ENCODE results near the gene CACNA1B.
A peak's percentile ranks its signal among the peaks of the same experiment; 100 is the strongest.

Gene CACNA1B

DNA sequence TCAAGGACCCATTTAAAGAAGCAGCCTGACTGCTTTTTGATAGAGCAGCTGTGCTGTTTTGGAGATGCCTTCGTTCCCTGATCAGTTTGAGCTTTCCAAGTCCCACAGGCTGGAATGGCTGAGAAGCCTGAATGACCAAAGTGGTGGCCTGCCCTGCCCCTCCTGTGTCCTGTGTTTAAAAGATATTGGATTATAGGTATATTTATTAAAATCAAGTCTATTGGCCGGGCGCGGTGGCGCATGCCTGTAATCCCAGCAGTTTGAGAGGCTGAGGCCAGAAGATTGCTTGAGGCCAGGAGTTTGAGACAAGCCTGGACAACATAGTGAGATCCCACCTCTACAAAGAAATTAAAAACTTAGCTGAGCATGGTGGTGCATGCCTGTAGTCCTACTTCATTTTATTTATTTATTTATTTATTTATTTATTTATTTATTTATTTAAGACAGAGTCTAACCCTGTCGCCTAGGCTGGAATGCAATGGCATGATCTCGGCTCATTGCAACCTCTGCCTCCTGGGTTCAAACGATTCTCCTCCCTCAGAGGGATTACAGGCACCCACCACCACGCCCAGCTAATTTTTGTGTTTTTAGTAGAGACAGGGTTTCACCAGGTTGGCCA, 87.7 kb downstream of the CACNA1B start:
- Histone ChIP-seq H3K4ac (ENCODE audit: low read length) (no peak overlapping the region), H3K36me3 (replicated peaks in 1 of 2; ENCODE audit: control insufficient read depth in 2 of 2, insufficient read depth in 2 of 2, low read length in 2 of 2) (no peaks in the 10 kb centered on the region), H3K4me3 (ENCODE audit: low read length in 2 of 2) (no peak overlapping the region), H2BK12ac (ENCODE audit: low read length) (no peak overlapping the region), H2AFZ (ENCODE audit: low read length) (no peak overlapping the region), H3K9ac (ENCODE audit: low read depth, low read length, poor library complexity) (no peak overlapping the region), H3K27me3 (ENCODE audit: control insufficient read depth in 3 of 3, insufficient read depth in 3 of 3, low read depth in 1 of 3, low read length in 3 of 3) (peaks cover 0 to 3% (median 0%) of the 10 kb centered on the region in 3 experiments), H3K4me2 (ENCODE audit: insufficient read depth, low read length, poor library complexity, severe bottlenecking) (no peak overlapping the region), H3K18ac (ENCODE audit: low read length) (no peak overlapping the region), H2BK120ac (ENCODE audit: low read depth, low read length) (no peak overlapping the region), H2AK5ac (ENCODE audit: low read depth, low read length) (no peak overlapping the region), H3K9me3 (replicated peaks in 1 of 2; ENCODE audit: control insufficient read depth in 2 of 2, insufficient read depth in 1 of 2, low read depth in 1 of 2, low read length in 2 of 2) (peaks cover 0 to 4% of the 10 kb centered on the region in 2 donors), H3K23ac (ENCODE audit: low read depth, low read length, poor library complexity) (no peak overlapping the region), H4K91ac (ENCODE audit: low read depth, low read length, poor library complexity) (no peak overlapping the region), H3K4me1 (ENCODE audit: control insufficient read depth in 2 of 2, insufficient read depth in 1 of 2, low read depth in 1 of 2, low read length in 2 of 2) (peaks cover 0 to 7% of the 10 kb centered on the region in 2 donors), H2BK5ac (ENCODE audit: low read length) (no peak overlapping the region), H4K8ac (ENCODE audit: low read depth, low read length) (no peak overlapping the region), H3K14ac (ENCODE audit: low read length) (no peak overlapping the region), H3K27ac (replicated peaks; ENCODE audit: low read length) (no peak overlapping the region), H2BK15ac (ENCODE audit: low read length) (no peak overlapping the region), H3K79me1 (ENCODE audit: low read depth, low read length) (no peaks in the 10 kb centered on the region)
- no peak for DNase-seq (ENCODE audit: low spot score)
- WGBS, 2 donors (ENCODE audit: extremely low coverage in 2 of 2, insufficient read length in 2 of 2, insufficient replicate concordance in 1 of 2) = no CpG with 5 or more reads among the region's 9 CpGs

- no CpG with 5 or more reads among the region's 17 CpGs for WGBS, 2 donors (ENCODE audit: extremely low coverage in 2 of 2, insufficient read length in 2 of 2, insufficient replicate concordance in 1 of 2)
- peaks cover 4 to 14% of the 10 kb centered on the region in 2 donors for H3K4me1 ChIP-seq (ENCODE audit: control insufficient read depth in 2 of 2, insufficient read depth in 1 of 2, low read depth in 1 of 2, low read length in 2 of 2)
- H3K23ac ChIP-seq (ENCODE audit: low read depth, low read length, poor library complexity) = no peak overlapping the region
- no peak overlapping the region for H4K8ac ChIP-seq (ENCODE audit: low read depth, low read length)
- H2BK12ac ChIP-seq (ENCODE audit: low read length) = no peak overlapping the region
- H3K4me2 ChIP-seq (ENCODE audit: insufficient read depth, low read length, poor library complexity, severe bottlenecking) = no peak overlapping the region
- no peak overlapping the region for H2BK5ac ChIP-seq (ENCODE audit: low read length)
- no peak overlapping the region for H4K91ac ChIP-seq (ENCODE audit: low read depth, low read length, poor library complexity)
- H3K9me3 ChIP-seq (replicated peaks in 1 of 2; ENCODE audit: control insufficient read depth in 2 of 2, insufficient read depth in 1 of 2, low read depth in 1 of 2, low read length in 2 of 2) = peaks cover 0 to 6% of the 10 kb centered on the region in 2 donors
- H2AFZ ChIP-seq (ENCODE audit: low read length) = peak overlapping the region; percentile 77
- H3K14ac ChIP-seq (ENCODE audit: low read length) = no peak overlapping the region
- no peaks in the 10 kb centered on the region for H3K27me3 ChIP-seq (ENCODE audit: control insufficient read depth in 3 of 3, insufficient read depth in 3 of 3, low read depth in 1 of 3, low read length in 3 of 3)
- H3K36me3 ChIP-seq (replicated peaks in 1 of 2; ENCODE audit: control insufficient read depth in 2 of 2, insufficient read depth in 2 of 2, low read length in 2 of 2) = no peaks in the 10 kb centered on the region
- DNase-seq (ENCODE audit: low spot score) = no peak
- H3K79me1 ChIP-seq (ENCODE audit: low read depth, low read length) = no peaks in the 10 kb centered on the region
- peak overlapping the region; percentile 2 for H3K9ac ChIP-seq (ENCODE audit: low read depth, low read length, poor library complexity)
- H3K18ac ChIP-seq (ENCODE audit: low read length) = no peak overlapping the region
- H3K4ac ChIP-seq (ENCODE audit: low read length) = no peak overlapping the region
- no peak overlapping the region for H2AK5ac ChIP-seq (ENCODE audit: low read depth, low read length)
- H3K27ac ChIP-seq (replicated peaks; ENCODE audit: low read length) = no peak overlapping the region
- no peak overlapping the region for H2BK15ac ChIP-seq (ENCODE audit: low read length)
- H2BK120ac ChIP-seq (ENCODE audit: low read depth, low read length) = no peak overlapping the region
- H3K4me3 ChIP-seq (ENCODE audit: low read length in 2 of 2) = no peak overlapping the region
Measured at GRCh38 chr9:137967280-137967953, 89.8 kb downstream of the CACNA1B start.

- Histone ChIP-seq H3K4me1 (ENCODE audit: control insufficient read depth in 2 of 2, insufficient read depth in 1 of 2, low read depth in 1 of 2, low read length in 2 of 2) (peaks cover 4 to 14% of the 10 kb centered on the region in 2 donors), H3K36me3 (replicated peaks in 1 of 2; ENCODE audit: control insufficient read depth in 2 of 2, insufficient read depth in 2 of 2, low read length in 2 of 2) (no peaks in the 10 kb centered on the region), H2BK120ac (ENCODE audit: low read depth, low read length) (no peak overlapping the region), H3K79me1 (ENCODE audit: low read depth, low read length) (no peaks in the 10 kb centered on the region), H4K91ac (ENCODE audit: low read depth, low read length, poor library complexity) (no peak overlapping the region), H3K18ac (ENCODE audit: low read length) (no peak overlapping the region), H2BK12ac (ENCODE audit: low read length) (no peak overlapping the region), H2BK15ac (ENCODE audit: low read length) (no peak overlapping the region), H2BK5ac (ENCODE audit: low read length) (no peak overlapping the region), H3K27ac (replicated peaks; ENCODE audit: low read length) (no peak overlapping the region), H3K9ac (ENCODE audit: low read depth, low read length, poor library complexity) (no peak overlapping the region), H3K23ac (ENCODE audit: low read depth, low read length, poor library complexity) (no peak overlapping the region), H3K4ac (ENCODE audit: low read length) (no peak overlapping the region), H3K14ac (ENCODE audit: low read length) (no peak overlapping the region), H2AK5ac (ENCODE audit: low read depth, low read length) (no peak overlapping the region), H3K27me3 (ENCODE audit: control insufficient read depth in 3 of 3, insufficient read depth in 3 of 3, low read depth in 1 of 3, low read length in 3 of 3) (no peaks in the 10 kb centered on the region), H3K4me2 (ENCODE audit: insufficient read depth, low read length, poor library complexity, severe bottlenecking) (no peak overlapping the region), H2AFZ (ENCODE audit: low read length) (peak overlapping the region; percentile 77), H3K9me3 (replicated peaks in 1 of 2; ENCODE audit: control insufficient read depth in 2 of 2, insufficient read depth in 1 of 2, low read depth in 1 of 2, low read length in 2 of 2) (peaks cover 0 to 9% of the 10 kb centered on the region in 2 donors), H4K8ac (ENCODE audit: low read depth, low read length) (no peak overlapping the region), H3K4me3 (ENCODE audit: low read length in 2 of 2) (no peak overlapping the region)
- DNase-seq (ENCODE audit: low spot score) = no peak
- no CpG with 5 or more reads among the region's 10 CpGs for WGBS, 2 donors (ENCODE audit: extremely low coverage in 2 of 2, insufficient read length in 2 of 2, insufficient replicate concordance in 1 of 2)
Measured at GRCh38 chr9:137968235-137968634, 90.7 kb downstream of the CACNA1B start.

DNA sequence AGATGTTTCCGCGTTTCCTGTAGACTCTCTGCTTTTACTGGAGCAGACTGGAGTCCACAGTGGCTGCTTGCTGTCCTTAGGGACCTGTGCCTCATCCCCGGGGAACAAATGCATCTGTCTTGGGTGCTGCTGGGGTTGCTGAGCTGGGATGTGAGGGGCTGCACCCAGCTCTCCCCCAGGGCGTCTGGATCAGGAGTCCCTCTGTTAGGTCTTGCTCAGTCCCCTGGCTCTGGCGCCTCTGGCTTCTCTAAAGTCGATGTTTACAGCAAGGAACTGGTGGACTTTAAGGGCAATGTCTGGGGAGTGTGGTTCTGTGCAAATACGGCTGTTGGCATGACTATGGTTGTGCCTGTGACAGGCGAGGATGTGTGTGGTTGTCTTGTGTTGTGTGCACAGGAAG, 91.4 kb downstream of the CACNA1B start:
- H2BK12ac ChIP-seq (ENCODE audit: low read length) = no peak overlapping the region
- H3K4me1 ChIP-seq (ENCODE audit: control insufficient read depth in 2 of 2, insufficient read depth in 1 of 2, low read depth in 1 of 2, low read length in 2 of 2) = peaks cover 4 to 14% of the 10 kb centered on the region in 2 donors
- no peak overlapping the region for H2BK5ac ChIP-seq (ENCODE audit: low read length)
- no peak overlapping the region for H3K4me3 ChIP-seq (ENCODE audit: low read length in 2 of 2)
- H3K4me2 ChIP-seq (ENCODE audit: insufficient read depth, low read length, poor library complexity, severe bottlenecking) = no peak overlapping the region
- no CpG with 5 or more reads among the region's 8 CpGs for WGBS, 2 donors (ENCODE audit: extremely low coverage in 2 of 2, insufficient read length in 2 of 2, insufficient replicate concordance in 1 of 2)
- no peak overlapping the region for H3K4ac ChIP-seq (ENCODE audit: low read length)
- no peak overlapping the region for H2BK15ac ChIP-seq (ENCODE audit: low read length)
- H3K36me3 ChIP-seq (replicated peaks in 1 of 2; ENCODE audit: control insufficient read depth in 2 of 2, insufficient read depth in 2 of 2, low read length in 2 of 2) = no peaks in the 10 kb centered on the region
- H3K14ac ChIP-seq (ENCODE audit: low read length) = no peak overlapping the region
- H3K27ac ChIP-seq (replicated peaks; ENCODE audit: low read length) = no peak overlapping the region
- peaks cover 0 to 11% of the 10 kb centered on the region in 2 donors for H3K9me3 ChIP-seq (replicated peaks in 1 of 2; ENCODE audit: control insufficient read depth in 2 of 2, insufficient read depth in 1 of 2, low read depth in 1 of 2, low read length in 2 of 2)
- no peak overlapping the region for H3K23ac ChIP-seq (ENCODE audit: low read depth, low read length, poor library complexity)
- no peak overlapping the region for H2AK5ac ChIP-seq (ENCODE audit: low read depth, low read length)
- no peak for DNase-seq (ENCODE audit: low spot score)
- H3K79me1 ChIP-seq (ENCODE audit: low read depth, low read length) = no peaks in the 10 kb centered on the region
- no peak overlapping the region for H4K91ac ChIP-seq (ENCODE audit: low read depth, low read length, poor library complexity)
- no peaks in the 10 kb centered on the region for H3K27me3 ChIP-seq (ENCODE audit: control insufficient read depth in 3 of 3, insufficient read depth in 3 of 3, low read depth in 1 of 3, low read length in 3 of 3)
- no peak overlapping the region for H3K18ac ChIP-seq (ENCODE audit: low read length)
- no peak overlapping the region for H2BK120ac ChIP-seq (ENCODE audit: low read depth, low read length)
- no peak overlapping the region for H4K8ac ChIP-seq (ENCODE audit: low read depth, low read length)
- no peak overlapping the region for H2AFZ ChIP-seq (ENCODE audit: low read length)
- H3K9ac ChIP-seq (ENCODE audit: low read depth, low read length, poor library complexity) = no peak overlapping the region
